NK-92 treated with Interleukin-12 subunit alpha and Interleukin-12 subunit beta, amount 100 ng/mL, for 24 hours (cell line): ENCODE measurements around the gene LPCAT1.
"Not testable (repeated sequence)": the region's sequence is repeated elsewhere in the genome, so short reads cannot be mapped to it uniquely, and the experiment has no call there.

Experiments used
- DNase-seq: peaks from one replicate; lab custom pipeline; 2025; lab: John Stamatoyannopoulos, UW

The LPCAT1 gene

GRCh38 chr5:1478271-1479035, 45.3 kb downstream of the LPCAT1 start:
- DNase-seq: no peak

- no peak for DNase-seq
Observed at GRCh38 chr5:1477341-1477740, 46.4 kb downstream of the LPCAT1 start.

GRCh38 chr5:1476967-1477310, 46.8 kb downstream of the LPCAT1 start:
- no peak for DNase-seq

- no peak for DNase-seq
Observed at GRCh38 chr5:1476181-1476966, 47.4 kb downstream of the LPCAT1 start.

GRCh38 chr5:1475544-1475900, 48.2 kb downstream of the LPCAT1 start:
- not testable (repeated sequence) for DNase-seq

GRCh38 chr5:1474866-1475543, 48.8 kb downstream of the LPCAT1 start:
- DNase-seq: no peak

- DNase-seq: no peak
Observed at GRCh38 chr5:1474183-1474839, 49.4 kb downstream of the LPCAT1 start.

- no peak for DNase-seq
Observed at GRCh38 chr5:1473746-1474145, 50.0 kb downstream of the LPCAT1 start.

GRCh38 chr5:1472964-1473628, 50.7 kb downstream of the LPCAT1 start:
- DNase-seq: no peak

GRCh38 chr5:1471997-1472963, 51.5 kb downstream of the LPCAT1 start:
- no peak for DNase-seq

- no peak for DNase-seq
Observed at GRCh38 chr5:1471240-1471853, 52.4 kb downstream of the LPCAT1 start.

- no peak for DNase-seq
Observed at GRCh38 chr5:1470762-1471211, 53.0 kb downstream of the LPCAT1 start.

- DNase-seq: no peak
Observed at GRCh38 chr5:1468629-1469527, 54.9 kb downstream of the LPCAT1 start.

GRCh38 chr5:1468247-1468612, 55.5 kb downstream of the LPCAT1 start:
- no peak for DNase-seq

- no peak for DNase-seq
Observed at GRCh38 chr5:1467341-1468246, 56.2 kb downstream of the LPCAT1 start.

- no peak for DNase-seq
Observed at GRCh38 chr5:1466631-1467265, 57.0 kb downstream of the LPCAT1 start.

- no peak for DNase-seq
Observed at GRCh38 chr5:1465966-1466471, 57.7 kb downstream of the LPCAT1 start.
